HG03460 (cell line): ENCODE data around the gene SYPL2.

Experiments
- ATAC-seq: cut with Tn5 transposase; IDR thresholded peaks from one replicate; pipeline ENCODE4 v1.9.1; 2021; ENCODE audit not compliant: unreplicated experiment

SYPL2 gene

GRCh38 chr1:109513110-109513710 lies 46.9 kb downstream of the SYPL2 start:
- no peak for ATAC-seq

- ATAC-seq, result no peak
Measured at GRCh38 chr1:109514846-109515245, 48.5 kb downstream of the SYPL2 start.

- no peak for ATAC-seq
Measured at GRCh38 chr1:109516872-109517271, 50.5 kb downstream of the SYPL2 start.

GRCh38 chr1:109517337-109517736 lies 51.0 kb downstream of the SYPL2 start:
- ATAC-seq, result no peak

GRCh38 chr1:109521002-109521951 lies 54.9 kb downstream of the SYPL2 start:
- ATAC-seq, result no peak

- no peak for ATAC-seq
Measured at GRCh38 chr1:109522026-109522425, 55.7 kb downstream of the SYPL2 start.

GRCh38 chr1:109523706-109524105 lies 57.4 kb downstream of the SYPL2 start:
- no peak for ATAC-seq

- peak; percentile 59 for ATAC-seq
Measured at GRCh38 chr1:109527098-109527811, 60.9 kb downstream of the SYPL2 start.

- no peak for ATAC-seq
Measured at GRCh38 chr1:109527846-109528695, 61.7 kb downstream of the SYPL2 start.

- no peak for ATAC-seq
Measured at GRCh38 chr1:109528712-109529111, 62.4 kb downstream of the SYPL2 start.

- ATAC-seq, result no peak
Measured at GRCh38 chr1:109529881-109530456, 63.6 kb downstream of the SYPL2 start.

GRCh38 chr1:109530457-109531087 lies 64.2 kb downstream of the SYPL2 start:
- ATAC-seq, result no peak

- ATAC-seq, result no peak
Measured at GRCh38 chr1:109531380-109531779, 65.0 kb downstream of the SYPL2 start.
